Bladder microvascular endothelial cell (primary cell): ENCODE data around the gene NAGPA. TPM values are rescaled to one million over a fixed set of nuclear protein-coding genes. Genes with fewer than 3 reads are reported as not detected.

ENCODE experiments used
- total RNA-seq: library from RNA; depleted of rRNA; stranded (reverse); fragments of >200 nt; gene quantifications from 2 replicates; pipeline ENCODE4 v1.2.3, GENCODE V29; 2014

Gene NAGPA, protein sequence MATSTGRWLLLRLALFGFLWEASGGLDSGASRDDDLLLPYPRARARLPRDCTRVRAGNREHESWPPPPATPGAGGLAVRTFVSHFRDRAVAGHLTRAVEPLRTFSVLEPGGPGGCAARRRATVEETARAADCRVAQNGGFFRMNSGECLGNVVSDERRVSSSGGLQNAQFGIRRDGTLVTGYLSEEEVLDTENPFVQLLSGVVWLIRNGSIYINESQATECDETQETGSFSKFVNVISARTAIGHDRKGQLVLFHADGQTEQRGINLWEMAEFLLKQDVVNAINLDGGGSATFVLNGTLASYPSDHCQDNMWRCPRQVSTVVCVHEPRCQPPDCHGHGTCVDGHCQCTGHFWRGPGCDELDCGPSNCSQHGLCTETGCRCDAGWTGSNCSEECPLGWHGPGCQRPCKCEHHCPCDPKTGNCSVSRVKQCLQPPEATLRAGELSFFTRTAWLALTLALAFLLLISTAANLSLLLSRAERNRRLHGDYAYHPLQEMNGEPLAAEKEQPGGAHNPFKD
- 16.7 and 21.4 TPM in 2 replicates for total RNA-seq

DNA sequence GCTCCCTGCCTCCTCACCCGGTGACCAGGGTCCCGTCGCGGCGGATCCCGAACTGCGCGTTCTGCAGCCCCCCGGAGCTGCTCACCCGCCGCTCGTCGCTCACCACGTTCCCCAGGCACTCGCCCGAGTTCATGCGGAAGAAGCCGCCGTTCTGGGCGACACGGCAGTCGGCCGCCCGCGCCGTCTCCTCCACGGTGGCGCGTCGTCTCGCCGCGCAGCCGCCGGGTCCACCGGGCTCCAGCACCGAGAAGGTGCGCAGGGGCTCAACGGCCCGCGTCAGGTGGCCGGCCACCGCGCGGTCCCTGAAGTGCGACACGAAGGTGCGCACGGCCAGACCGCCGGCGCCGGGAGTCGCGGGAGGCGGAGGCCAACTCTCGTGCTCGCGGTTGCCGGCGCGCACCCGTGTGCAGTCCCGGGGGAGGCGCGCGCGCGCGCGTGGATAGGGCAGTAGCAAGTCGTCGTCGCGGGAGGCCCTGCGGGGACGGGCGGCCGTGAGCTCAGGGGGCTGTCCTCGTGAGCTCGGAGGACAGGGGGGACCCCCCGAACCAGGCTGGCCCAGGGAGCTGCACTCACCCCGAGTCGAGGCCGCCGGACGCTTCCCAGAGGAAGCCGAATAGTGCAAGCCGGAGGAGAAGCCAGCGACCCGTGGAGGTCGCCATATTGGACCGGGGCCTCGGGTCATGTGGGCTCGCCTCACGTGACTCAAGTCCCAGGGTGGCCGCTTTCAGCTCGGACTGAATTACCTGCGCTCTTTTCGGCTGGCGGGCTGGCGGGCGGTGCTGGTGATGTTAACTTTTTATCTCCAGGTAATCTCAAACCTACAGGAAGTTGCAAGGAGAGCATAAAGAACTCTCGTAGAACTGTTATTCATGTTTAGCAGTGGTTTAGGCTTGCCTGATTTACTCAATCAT is at the start of gene NAGPA:
NAGPA (minus strand) TSS at position 680 of the 911 bp plus-strand sequence; CDS start at position 659, 21 bp downstream.

DNA sequence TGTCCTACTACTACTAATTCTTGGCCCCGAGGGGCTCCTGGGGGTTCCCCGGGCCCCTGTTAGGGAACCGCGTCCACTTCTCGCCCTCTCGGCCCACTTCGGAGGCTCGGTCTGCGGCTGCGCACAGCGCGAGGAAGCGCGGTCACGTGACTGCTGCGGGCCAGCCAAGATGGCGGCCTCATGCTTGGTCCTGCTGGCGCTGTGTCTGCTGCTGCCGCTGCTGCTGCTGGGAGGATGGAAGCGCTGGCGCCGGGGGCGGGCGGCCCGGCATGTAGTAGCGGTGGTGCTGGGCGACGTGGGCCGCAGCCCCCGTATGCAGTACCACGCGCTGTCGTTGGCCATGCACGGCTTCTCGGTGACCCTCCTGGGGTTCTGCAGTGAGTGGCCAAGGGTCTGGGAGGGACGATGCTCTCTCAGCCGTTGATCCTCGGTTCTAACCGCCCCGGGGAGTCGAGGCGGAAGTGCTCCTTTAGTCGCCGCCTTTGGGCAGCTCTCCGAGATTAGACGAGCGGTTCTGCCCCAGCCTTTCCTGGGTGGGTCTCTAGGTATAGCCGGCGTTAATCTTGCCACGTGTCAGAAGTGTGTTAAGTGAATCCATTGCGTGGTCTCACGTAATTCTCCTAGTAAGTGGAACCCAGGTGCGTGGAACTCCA is 38.1 kb upstream of the NAGPA start, which contains the start of gene ALG1:
ALG1 (plus strand) TSS at position 163 of the 653 bp plus-strand sequence; CDS start at position 170, 7 bp downstream.

DNA sequence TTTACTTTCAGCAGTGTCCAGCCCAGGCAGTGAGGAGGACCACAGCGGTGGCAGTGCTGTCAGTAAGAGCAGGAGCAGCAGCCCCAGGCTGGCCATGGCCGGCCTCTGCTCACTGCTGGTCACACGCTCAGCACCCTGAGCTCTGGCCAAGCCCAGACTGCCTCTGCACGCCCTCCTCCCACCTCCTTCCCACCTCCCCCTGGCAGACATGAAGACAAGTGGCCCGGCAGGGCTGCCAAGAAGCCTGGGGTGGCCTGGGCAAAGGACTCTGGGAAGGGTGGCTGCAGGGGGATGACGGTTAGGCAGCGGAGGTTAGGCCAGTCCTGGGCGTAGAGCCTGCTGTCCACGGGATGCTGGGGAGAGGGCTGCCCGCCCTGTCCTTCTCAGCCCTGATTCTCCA is 32.1 kb upstream of the NAGPA start, which contains the start of gene C16orf89:
C16orf89 (minus strand) TSS at position 144 of the 400 bp plus-strand sequence; CDS start at position 96, 48 bp downstream.

Other genes starting within 250 kb of the NAGPA start
- gene SEPTIN12, start 245.6 kb downstream of the NAGPA start, total RNA-seq = 0.06 TPM in 1 of 2 replicates, not detected in the other
- not detected in 2 replicates for gene SMIM22, start 238.6 kb downstream of the NAGPA start, total RNA-seq
- 9.7 and 20.9 TPM in 2 replicates for gene ROGDI, start 231.3 kb downstream of the NAGPA start, total RNA-seq
- 41.9 and 98.2 TPM in 2 replicates for gene GLYR1, start 186.6 kb downstream of the NAGPA start, total RNA-seq
- gene UBN1, start 186.5 kb downstream of the NAGPA start, total RNA-seq = 18.6 and 37.6 TPM in 2 replicates
- gene PPL, start 96.8 kb downstream of the NAGPA start, total RNA-seq = 0.81 and 8.4 TPM in 2 replicates
- gene SEC14L5, start 75.6 kb downstream of the NAGPA start, total RNA-seq = under 0.01 and 0.06 TPM in 2 replicates
- gene C16orf89, start 32.0 kb upstream of the NAGPA start, total RNA-seq = not detected in 2 replicates
- gene ALG1, start 37.9 kb upstream of the NAGPA start, total RNA-seq = 23.3 and 28.7 TPM in 2 replicates
- 5.5 and 12.3 TPM in 2 replicates for gene EEF2KMT, start 63.9 kb upstream of the NAGPA start, total RNA-seq